GM19023 (cell line): Measurements from ENCODE around the gene PTCD1.
A peak's percentile ranks its signal among the peaks of the same experiment; 100 is the strongest.
"Not testable (repeated sequence)": the region's sequence is repeated elsewhere in the genome, so short reads cannot be mapped to it uniquely, and the experiment has no call there.

ENCODE experiments used
- ATAC-seq: cut with Tn5 transposase; IDR thresholded peaks from one replicate; pipeline ENCODE4 v1.9.1; 2021; ENCODE audit warnings: mild to moderate bottlenecking, moderate library complexity; ENCODE audit not compliant: unreplicated experiment

The PTCD1 gene

DNA sequence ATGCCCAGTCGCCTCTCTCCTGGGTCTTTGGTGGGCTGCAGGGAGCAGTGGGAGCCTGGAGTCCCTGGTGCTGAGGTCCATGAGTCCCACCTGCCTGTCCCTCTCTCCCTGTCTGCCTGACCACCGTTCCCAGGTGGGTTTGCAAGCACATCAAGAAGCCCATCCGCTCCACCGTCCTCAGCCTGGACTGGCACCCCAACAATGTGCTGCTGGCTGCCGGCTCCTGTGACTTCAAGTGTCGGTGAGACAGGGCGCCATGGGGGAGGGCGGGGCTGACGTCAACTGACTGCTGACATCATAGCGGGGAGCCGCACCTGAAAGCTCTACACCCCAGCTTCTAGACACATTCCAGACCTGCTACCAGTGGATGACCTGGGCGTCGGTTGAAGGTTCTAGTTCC is 48.8 kb downstream of the PTCD1 start:
- ATAC-seq, result no peak

DNA sequence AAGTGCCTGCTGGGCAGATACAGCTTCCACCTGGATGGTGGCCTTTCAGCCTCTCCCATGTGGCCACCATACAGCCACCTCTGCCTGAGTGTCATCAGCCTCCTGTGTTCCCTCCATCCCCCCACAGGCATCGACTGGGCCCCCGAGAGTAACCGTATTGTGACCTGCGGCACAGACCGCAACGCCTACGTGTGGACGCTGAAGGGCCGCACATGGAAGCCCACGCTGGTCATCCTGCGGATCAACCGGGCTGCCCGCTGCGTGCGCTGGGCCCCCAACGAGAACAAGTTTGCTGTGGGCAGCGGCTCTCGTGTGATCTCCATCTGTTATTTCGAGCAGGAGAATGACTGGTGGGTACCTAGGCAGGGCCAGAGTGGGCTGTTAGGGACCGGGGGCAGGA is 50.7 kb downstream of the PTCD1 start:
- no peak for ATAC-seq

DNA sequence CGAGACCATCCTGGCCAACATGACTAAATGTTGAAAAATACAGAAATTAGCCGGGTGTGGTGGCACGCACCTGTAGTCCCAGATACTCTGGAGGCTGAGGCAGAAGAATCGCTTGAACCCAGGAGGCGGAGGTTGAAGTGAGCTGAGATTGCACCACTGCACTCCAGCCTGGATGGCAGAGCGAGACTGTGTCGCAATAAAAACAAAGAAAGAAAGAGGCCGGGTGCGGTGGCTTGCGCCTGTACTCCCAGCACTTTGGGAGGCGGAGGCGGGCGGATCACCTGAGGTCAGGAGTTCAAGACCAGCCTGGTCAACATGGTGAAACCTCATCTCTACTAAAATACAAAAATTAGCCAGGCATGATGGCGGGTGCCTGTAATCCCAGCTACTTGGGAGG is 51.4 kb downstream of the PTCD1 start:
- not testable (repeated sequence) for ATAC-seq

DNA sequence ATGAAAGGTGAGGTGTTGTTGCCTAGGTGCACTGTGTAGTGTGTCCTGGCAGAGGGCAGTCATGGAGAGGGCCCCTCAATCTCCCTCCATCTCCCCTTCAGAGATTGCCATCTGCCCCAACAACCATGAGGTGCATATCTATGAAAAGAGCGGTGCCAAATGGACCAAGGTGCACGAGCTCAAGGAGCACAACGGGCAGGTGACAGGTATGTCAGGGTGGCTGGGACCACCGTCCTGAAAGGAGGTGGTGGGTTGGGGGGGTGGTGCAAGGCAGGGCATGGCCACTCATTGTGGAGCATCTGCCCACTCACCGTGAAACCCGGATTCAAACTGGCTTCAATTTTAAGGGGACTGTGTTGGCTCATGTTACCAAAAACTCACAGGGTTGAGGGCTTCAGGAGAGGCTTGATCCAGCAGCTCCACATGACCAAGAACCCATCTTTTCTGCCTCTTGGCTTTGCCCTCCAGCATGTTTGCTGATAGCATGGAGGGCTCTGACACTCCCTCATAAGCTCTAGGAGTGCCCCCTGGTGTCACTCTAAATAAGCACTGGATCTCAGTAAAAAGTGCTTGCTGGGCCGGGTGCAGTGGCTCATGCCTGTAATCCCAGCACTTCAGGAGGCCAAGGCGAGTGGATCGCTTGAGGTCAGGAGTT is 51.9 kb downstream of the PTCD1 start:
- ATAC-seq, result no peak

DNA sequence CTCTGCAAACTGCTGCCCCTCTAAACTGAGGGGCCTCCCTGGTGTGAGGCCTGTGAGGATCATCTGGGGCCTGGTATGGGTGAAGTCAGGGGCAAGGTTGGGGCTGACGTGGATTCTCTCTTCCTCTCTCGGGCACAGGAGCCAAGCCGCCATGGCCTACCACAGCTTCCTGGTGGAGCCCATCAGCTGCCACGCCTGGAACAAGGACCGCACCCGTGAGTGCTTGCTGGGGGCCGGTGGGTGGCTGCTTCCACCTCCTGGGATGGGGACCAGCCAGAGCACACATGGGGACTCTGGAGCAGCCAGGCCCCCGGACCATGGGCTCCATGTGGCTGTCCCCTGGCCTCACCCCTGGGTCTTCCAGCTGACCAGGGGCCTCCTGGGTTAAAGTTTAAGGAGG is 53.0 kb downstream of the PTCD1 start:
- ATAC-seq, result no peak

DNA sequence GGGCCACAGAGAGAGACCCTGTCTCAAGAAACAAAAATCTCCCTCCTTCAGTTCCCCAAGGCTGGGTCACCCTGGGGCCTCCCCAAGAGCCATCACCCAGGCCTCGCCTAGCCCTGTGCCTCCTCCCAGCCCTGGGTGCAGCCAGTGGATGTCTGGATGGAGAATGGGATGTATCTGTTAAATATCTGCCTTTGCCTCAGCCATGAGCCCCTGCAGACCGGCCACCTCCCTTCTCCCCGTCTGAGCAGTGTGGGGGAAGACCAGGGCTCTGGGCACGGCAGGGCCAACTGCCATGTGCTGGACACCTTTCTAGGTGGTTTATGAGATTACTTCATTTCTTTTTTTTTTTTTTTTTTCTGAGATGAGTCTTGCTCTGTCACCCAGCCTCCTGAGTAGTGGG is 54.1 kb downstream of the PTCD1 start:
- ATAC-seq, result no peak

DNA sequence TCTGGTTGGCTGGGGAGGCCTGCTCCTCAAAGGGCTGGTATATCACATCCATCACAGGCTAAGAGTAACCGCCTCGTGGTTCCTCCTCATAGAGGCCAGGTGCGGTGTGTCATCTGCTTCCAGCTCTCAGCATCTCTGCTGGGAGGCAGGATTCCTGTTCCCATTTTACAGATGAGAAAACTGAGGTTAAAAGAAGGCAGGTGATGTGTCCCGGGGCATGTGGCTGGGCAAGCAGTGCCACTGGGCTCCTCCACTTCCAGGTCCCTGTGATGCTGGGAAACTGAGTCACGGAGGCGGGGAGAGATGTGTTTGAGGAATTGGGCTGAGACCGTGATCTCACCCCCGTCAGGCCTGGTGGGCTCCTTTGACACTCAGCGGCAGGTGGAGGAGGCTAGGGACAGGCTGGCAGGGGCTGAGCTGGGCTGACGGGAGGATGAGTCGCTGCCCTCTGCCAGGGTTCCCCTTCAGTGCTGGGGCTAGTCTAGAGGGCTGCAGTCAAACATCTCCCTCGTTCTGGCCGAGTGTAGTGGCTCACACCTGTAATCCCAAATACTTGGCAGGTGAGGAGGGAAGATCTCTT is 54.7 kb downstream of the PTCD1 start:
- ATAC-seq, result no peak

DNA sequence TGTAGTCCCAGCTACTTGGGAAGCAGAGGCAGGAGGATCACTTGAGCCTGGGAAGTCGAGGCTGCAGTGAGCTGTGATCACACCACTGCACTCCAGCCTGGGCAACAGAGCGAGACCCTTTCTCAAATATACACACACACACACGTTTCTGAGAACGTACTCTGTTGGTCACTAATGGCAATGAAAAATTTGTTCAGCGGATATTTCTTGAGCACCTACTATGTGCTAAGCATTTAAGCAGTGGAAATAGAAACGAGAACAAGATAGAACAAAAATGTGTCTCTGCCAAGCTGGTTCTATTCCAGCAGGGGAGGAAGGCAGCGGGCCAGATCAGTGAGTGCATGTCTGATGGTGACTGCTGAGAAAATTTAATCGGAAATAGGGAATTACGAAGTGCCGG is 55.4 kb downstream of the PTCD1 start:
- no peak for ATAC-seq

DNA sequence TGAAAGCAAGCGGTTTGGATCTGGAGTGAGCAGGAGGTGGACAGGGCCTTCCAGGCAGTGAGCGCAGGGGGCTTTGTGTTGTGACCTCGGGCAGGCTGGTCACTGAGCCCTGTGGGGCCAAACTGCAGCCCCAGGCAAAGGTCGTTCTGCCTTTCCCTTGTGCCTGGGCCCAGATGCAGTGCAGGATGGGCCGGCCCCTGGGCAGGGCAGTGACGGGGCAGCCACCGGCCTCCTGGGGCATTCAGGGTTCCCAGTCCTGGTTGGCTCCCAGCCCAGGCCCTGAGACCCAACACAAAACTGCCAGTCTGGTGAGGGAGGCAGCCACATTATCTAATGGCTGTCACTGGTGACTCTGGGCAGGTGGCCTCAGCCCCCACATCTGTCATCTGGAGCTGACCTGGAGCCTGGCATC is 56.9 kb downstream of the PTCD1 start:
- no peak for ATAC-seq

DNA sequence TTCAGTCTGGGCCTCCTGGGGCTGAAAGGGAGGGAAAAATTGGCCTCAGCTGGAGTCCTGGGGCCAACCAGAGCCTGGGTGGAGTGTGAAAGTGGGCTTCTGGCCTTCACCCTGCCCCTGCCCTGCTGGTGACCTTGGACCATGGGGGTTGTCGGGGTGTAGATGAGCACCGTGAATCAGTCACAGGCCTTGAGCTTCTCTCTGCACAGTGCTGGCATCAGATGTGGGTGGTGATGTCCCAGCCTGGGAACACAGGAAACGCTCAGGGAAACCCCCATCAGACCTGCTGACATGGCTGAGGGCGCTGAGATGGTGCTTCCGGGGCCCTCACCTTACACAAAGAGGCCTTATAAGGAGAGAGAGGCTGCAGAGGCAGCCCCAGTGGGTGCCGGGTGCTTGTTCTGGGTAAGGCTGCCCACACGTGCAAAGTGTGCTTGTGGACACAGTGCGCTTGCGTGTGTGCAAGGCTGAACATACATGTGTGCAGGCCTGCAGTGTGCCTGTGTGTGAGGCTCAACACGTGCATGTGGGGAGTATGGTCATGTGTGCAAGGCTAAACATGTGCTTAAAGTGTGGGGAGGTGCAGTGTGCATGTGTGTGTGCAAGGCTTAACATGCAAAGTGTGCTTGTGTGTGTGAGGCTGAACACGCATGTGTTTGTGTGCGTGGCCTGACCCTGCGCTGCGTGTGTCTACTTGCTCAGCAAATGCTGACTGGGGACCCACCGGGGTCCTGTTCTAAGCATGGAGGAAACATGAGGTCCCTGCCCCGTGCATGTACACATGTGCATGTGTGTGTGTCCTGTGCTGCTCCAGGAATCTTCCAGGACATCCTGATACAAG is 57.6 kb downstream of the PTCD1 start:
- peak; percentile 78 for ATAC-seq

DNA sequence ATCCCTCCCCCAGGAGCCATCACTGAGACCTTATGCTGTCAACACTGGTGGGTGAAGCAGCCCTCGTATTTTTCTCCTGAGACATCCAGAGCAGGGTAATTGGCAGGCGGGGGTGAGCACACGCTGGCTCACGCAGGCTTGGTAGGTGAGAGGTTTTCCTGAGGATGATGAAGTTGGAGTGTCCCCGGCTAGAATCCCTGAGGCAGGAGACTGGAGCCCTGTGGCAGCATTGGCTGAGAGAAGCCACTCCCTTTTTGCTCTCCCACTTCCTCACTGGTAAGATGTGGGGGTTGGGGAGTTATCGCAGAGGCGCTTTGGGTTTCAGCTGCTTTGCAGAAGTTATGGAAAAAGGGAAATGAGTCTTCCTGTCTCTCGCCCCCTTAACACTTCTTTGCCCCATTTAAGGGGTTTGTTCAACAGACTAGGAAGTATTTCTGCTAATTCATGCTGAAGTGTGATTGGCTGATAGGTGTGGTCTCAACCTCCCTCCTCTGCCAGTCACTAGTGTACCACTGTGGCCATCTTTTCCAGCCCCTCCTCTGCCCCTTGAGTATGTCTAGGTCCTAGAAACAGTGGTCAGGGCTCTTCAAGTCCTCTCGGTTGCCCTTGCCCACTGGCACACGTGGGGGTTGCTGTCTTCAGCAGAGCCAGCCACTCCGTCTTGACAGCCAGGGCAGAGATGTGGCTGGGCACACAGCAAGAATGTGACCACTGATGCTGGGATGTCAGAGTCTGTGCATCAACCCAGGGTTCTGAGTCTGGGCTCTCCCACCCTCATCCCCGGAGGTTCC is 58.4 kb downstream of the PTCD1 start:
- ATAC-seq, result peak; percentile 37

DNA sequence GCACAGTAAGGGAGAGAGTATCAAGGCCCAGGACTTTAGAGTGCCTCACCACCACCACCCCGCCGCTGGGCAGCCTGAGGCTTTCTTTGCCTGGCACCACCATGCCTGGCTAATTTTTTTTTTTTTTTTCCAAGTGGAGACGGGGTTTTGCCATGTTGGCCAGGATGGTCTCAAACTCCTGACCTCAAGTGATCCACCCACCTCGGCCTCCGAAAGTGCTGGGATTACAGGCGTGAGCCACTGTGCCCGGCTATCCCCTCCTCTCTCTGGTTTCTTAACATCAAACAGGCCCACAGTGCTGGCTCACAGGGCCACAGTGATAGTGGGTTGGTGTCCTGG is 58.9 kb downstream of the PTCD1 start:
- ATAC-seq, result not testable (repeated sequence)

DNA sequence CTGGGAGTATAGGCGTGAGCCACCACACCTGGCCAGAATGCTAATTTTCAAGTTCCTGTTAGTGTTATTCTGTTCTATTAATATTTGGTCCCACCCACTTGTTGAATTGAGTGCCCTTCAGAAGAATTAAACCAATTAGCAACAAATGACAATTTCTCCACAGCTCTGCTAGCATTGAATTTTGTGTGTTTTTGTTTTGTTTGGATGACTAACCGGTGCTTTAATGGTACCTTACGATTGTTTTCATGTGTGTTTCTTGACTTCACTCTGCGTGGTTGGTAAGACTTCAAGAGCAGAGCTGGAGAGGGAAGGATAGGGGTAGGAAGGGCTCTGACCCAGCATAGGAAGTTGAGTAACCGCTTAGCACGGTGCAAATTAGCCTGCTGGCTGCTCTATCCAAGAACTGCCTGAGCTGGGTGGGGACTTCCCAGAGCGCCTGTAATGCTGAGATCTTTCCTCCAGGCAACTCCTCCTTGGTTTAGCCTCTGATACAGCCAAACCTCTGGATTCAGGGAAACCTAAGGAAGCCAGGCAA is 59.5 kb downstream of the PTCD1 start:
- no peak for ATAC-seq

DNA sequence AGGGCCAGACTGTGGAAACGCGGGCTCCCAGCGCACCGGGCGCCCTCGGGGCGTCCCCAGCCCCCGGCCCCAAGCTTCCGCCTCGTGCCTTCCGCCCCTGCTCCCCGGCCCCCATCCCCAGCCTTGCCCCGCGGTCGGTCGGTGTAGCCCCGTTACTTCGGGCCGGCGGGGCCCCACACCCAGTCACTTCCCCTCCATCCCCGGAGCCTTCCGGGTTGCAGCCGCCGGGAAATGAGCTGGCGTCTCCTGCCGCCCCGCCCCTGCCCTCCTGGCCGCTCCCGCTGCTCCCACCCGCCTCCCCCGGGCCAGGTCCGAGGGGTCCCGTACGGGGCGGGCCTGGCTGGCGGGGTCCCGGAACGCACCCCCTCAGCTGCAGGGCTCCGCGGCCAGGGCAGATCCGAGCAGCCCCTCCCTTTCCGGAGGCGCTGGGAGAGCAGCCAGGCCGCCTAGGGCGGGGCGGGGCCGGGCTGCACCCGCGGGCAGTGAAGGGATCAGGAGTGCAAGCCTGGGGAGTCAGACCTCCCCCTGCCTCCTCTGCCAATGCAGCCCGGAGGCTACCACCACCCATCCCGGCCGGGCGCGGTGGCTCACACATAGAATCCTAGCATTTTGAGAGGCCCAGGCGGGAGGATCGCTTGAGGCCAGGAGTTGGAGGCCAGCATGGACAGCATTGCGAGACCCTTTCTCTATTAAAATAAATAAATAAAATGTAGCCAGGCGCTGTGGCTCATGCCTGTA is 63.4 kb downstream of the PTCD1 start:
- ATAC-seq, result peak; percentile 48

DNA sequence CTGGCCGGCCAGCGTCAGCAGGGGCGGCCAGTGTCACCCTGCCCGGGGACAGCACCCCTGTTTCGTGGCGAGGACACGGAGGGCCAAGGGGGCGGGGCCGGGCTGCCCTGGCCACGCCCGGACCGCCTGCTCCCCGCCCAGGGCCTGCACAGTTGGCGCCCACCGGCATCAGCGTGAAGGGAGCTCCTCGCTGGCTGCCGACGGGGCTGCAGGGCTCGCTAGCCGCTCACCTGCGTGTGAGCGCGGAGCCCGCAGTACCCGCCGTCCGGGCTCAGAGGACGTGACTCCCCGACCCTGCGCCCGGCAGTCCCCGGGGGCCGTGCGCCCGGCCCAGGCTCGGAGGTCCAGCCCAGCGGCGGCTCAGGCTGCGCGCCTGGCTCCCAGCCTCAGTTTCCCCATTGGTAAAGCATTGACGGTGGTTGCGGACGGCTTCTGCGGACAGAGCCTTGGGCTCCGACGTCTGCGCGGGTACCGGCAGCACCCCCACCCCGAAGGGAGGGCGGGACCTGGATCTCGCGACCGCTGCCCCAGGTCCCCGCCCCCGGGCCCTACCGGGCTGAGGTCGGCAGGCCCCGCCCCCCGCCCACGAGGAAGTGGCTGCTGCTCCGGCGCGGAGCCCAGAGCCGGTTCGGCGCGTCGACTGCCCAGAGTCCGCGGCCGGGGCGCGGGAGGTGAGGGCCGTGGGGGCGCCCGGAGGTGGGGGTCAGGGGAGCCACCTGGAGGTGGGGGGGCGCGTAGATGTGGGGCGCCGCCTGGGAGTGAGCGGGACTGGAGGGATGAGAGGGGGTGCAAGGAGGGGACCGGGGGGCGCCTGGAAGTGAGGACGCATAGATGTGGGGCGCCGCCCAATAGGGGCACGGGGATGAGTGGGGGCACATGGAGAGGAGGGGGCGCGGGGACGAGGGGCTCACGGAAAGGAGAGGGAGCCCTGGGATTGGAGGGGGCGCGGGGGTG is 64.2 kb downstream of the PTCD1 start, which contains the start of gene ARPC1B:
ARPC1B (plus strand) TSS at position 620 of the 954 bp plus-strand sequence. CDS start 10,985 bp downstream, outside the sequence.
- ATAC-seq, result peak; percentile 69

DNA sequence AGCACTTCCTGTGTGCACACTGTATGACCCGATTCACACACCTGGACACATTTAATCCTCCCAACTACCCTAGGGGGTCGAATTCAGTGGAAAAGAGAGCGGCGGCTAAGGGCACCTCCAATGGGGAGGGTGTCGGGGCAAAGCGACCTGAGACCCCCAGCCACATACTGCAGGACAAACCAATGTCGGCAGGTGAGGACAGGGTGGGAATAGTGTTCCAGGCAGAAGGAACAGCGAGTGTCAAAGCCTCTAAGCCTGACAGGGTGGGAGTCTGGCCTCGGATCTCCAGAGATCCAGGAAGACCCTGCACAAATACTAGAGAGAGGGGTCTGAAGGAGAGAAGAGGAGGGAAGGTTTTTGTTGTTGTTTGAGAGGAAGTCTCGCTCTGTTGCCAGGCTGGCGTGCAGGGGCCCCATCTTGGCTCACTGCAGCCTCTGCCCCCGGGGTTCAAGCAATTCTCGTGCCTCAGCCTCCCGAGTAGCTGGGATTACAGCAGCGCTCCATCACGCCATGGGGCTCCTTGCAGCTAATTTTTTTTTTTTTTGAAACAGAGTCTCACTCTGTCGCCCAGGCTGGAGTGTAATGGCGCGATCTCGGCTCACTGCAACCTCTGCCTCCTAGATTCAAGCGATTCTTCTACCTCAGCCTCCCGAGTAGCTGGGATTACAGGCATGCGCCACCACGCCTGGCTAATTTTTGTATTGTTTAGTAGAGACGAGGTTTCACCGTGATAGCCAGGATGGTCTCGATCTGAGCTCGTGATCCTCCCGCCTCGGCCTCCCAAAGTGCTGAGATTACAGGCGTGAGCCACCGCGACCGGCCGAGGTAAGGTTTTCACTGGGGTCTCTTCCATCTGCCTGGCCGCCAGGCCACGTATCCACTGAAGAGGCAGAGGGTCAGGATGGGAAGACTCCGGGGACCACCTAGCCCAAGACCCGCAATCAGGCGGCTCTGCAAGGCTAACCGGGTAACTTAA is 65.2 kb downstream of the PTCD1 start:
- ATAC-seq, result no peak

DNA sequence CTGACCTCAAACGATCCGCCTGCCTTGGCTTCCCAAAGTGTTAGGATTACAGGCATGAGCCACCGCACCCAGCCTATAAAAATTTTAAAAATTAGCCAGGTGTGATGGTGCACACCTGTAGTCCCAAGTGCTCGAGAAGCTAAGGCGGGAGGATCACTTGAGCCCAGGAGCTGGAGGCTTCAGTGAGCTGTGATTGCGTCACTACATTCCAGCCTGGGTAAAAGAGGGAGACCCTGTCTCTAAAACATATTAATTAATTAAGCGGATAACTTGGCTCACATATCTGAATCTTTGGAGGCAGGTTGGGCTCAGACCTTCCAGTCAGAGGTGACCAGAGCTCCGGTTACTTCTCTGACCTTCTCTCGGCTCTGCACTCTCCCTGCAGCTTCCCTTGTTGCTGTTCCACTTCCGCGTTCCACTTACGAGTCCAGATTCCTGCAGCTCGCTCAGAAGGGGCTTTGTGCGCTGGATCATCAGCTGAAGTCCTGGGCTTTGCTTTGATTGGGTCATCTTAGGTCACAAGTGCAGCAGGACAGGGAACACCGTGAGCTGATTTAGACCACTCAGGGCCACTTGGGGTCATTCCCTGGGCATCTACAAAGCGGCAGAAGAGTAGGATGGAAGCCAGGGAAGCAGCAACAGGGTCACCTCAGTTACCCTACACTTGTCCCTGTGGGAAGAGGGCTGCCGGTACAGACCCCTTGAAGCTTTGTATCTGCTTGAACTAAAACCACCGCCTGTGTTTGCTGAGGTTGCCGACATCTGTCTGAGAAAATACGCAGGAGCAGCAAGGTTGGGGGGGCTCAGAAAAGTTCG is 66.1 kb downstream of the PTCD1 start:
- ATAC-seq, result no peak
